HG03097 (cell line): Measurements from ENCODE around the gene TLL2.

Experiments used
- ATAC-seq: cut with Tn5 transposase; IDR thresholded peaks from one replicate; pipeline ENCODE4 v1.9.1; 2021; ENCODE audit not compliant: unreplicated experiment, low FRiP score

TLL2 gene

GRCh38 chr10:96367470-96367869 is 146.3 kb downstream of the TLL2 start:
- no peak for ATAC-seq

GRCh38 chr10:96366508-96366907 is 147.2 kb downstream of the TLL2 start:
- no peak for ATAC-seq

- no peak for ATAC-seq
Observed at GRCh38 chr10:96365571-96365970, 148.2 kb downstream of the TLL2 start.

- ATAC-seq, result no peak
Observed at GRCh38 chr10:96360766-96361165, 153.0 kb downstream of the TLL2 start.

GRCh38 chr10:96360331-96360730 is 153.4 kb downstream of the TLL2 start:
- ATAC-seq, result no peak

GRCh38 chr10:96359616-96360015 is 154.1 kb downstream of the TLL2 start:
- ATAC-seq, result no peak

- ATAC-seq, result no peak
Observed at GRCh38 chr10:96358851-96359540, 154.7 kb downstream of the TLL2 start, which contains the start of gene OPALIN. Gene OPALIN (minus strand): TSS chr10:96359002. CDS start chr10:96358896, 106 bp downstream.

- no peak for ATAC-seq
Observed at GRCh38 chr10:96357038-96357620, 156.6 kb downstream of the TLL2 start.

- no peak for ATAC-seq
Observed at GRCh38 chr10:96352582-96352981, 161.1 kb downstream of the TLL2 start.

GRCh38 chr10:96352027-96352426 is 161.7 kb downstream of the TLL2 start:
- no peak for ATAC-seq

- ATAC-seq, result no peak
Observed at GRCh38 chr10:96346295-96346694, 167.4 kb downstream of the TLL2 start.

- ATAC-seq, result no peak
Observed at GRCh38 chr10:96345222-96345621, 168.5 kb downstream of the TLL2 start.

- no peak for ATAC-seq
Observed at GRCh38 chr10:96344178-96344577, 169.5 kb downstream of the TLL2 start.

- no peak for ATAC-seq
Observed at GRCh38 chr10:96342402-96342801, 171.3 kb downstream of the TLL2 start.

- ATAC-seq, result no peak
Observed at GRCh38 chr10:96341219-96342182, 172.2 kb downstream of the TLL2 start.

GRCh38 chr10:96339956-96340904 is 173.5 kb downstream of the TLL2 start:
- no peak for ATAC-seq

- no peak for ATAC-seq
Observed at GRCh38 chr10:96339383-96339782, 174.3 kb downstream of the TLL2 start.

- ATAC-seq, result no peak
Observed at GRCh38 chr10:96338279-96338925, 175.3 kb downstream of the TLL2 start.

- ATAC-seq, result no peak
Observed at GRCh38 chr10:96337106-96337505, 176.6 kb downstream of the TLL2 start.
